Lower leg skin (tissue), 4 donors: ENCODE results near the gene MRPL57. TPM values are rescaled to one million over a fixed set of nuclear protein-coding genes. Genes with fewer than 3 reads are reported as not detected.
"Not testable (repeated sequence)": the region's sequence is repeated elsewhere in the genome, so short reads cannot be mapped to it uniquely, and the experiment has no call there.

Source experiments
- DNase-seq, 2 donors: peaks; one replicate each; pipeline ENCODE4 v3.0.0-alpha.2; 2019; ENCODE audit warnings: low spot score in 2 of 2
- H3K4me3 ChIP-seq: fragments of 200-600 bp; sonication (generic); 2 replicates; pipeline ENCODE4 v1.5.1; 2017; ENCODE audit warnings: mild to moderate bottlenecking, low read depth; ENCODE audit not compliant: poor library complexity, severe bottlenecking
- CTCF ChIP-seq, 3 donors: fragments of 450-650 bp; IDR thresholded peaks; one replicate each; pipeline ENCODE4 v1.5.1; 2016; ENCODE audit warnings: antibody characterized with exemption in 3 of 3, mild to moderate bottlenecking in 3 of 3, moderate library complexity in 2 of 3
- POLR2A ChIP-seq, 2 donors: fragments of 450-650 bp; IDR thresholded peaks; one replicate each; pipeline ENCODE4 v1.6.1; 2016 to 2017; ENCODE audit warnings: antibody characterized with exemption in 2 of 2, mild to moderate bottlenecking in 1 of 2, moderate library complexity in 1 of 2
- WGBS, 2 donors: methylation state at CpG; one replicate each; pipeline ENCODE4 v1.1.5; 2018; 5-methylcytosine and 5-hydroxymethylcytosine counted together
- intact Hi-C: fragments of 100-400 bp; cut with DNase I; formaldehyde crosslinking; loops from one replicate; pipeline ENCODE4 v1.15.0; 2023; ENCODE audit warnings: low total_unique reads
- total RNA-seq, 4 donors: library from RNA; depleted of rRNA; stranded (reverse); fragments of >200 nt; gene quantifications; one replicate each; pipeline ENCODE4 v1.1.0, GENCODE V29; 2016

MRPL57 gene
- total RNA-seq: 10 to 100 TPM; 27.2 to 42.1 (median 29.8) TPM

GRCh38 chr13:21176215-21176981 is at the start of gene MRPL57, which contains the start of gene SKA3:
MRPL57 (plus strand) TSS chr13:21176658; CDS start chr13:21176917, 259 bp downstream.
SKA3 (minus strand) TSS chr13:21176552; CDS start chr13:21176477, 75 bp downstream.
- H3K4me3 ChIP-seq: peak within 1 kb of the TSS; percentile 87
- 0% methylated on average over 29 to 58 of the region's 93 CpGs for WGBS, 2 donors
- DNase-seq: peak; percentile 86 to 98
- intact Hi-C loops: loop anchor here (5.0 kb wide), 1 partner anchor 229 kb away; no protein-coding TSS in a partner anchor
- TF ChIP-seq CTCF (IDR thresholded peaks at IDR 0.05) (no peak), POLR2A (IDR thresholded peaks at IDR 0.05) (no peak)

DNA sequence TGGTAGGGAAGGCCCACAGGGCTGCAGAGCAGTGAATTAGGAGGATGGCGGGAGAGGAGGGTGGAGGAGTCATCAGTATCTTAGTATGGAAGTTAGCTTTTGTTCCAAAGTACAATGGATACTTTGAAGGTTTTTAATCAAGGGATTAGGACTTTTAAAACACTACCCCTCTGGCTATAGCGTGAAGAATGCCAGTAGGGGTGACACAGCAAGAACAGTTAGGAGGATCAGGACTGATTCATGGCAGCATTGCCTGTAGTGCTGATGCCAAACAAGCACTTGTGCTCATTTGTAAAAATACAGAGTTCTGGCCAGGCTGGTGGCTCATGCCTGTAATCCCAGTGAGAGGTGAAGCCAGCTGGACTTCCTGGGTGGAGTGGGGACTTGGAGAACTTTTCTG is 46.3 kb upstream of the MRPL57 start:
- TF ChIP-seq POLR2A (IDR thresholded peaks at IDR 0.05): no peak
- TF ChIP-seq CTCF (IDR thresholded peaks at IDR 0.05): no peak
- intact Hi-C loops: no loop called here
- H3K4me3 ChIP-seq: no peak overlapping the region
- 87 to 89% methylated on average over 2 of the region's 2 CpGs for WGBS, 2 donors
- no peak for DNase-seq

DNA sequence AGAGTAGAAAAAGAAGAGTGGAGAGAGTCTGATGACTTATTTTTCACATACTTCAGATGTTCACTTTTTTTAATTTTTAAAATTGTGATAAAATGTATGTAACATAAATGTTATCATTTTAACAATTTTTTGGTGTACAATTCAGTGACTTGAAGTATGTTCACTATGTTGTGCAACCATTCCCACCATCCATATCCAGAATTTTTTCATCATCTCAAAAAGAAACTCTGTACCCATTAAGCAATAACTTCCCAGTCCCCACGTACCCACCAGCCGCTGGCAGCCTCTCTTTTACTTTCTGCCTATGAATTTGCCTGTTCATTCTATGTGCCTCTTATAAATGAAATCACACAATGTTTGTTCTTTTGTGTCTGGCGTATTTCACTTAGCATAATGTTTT is 43.4 kb upstream of the MRPL57 start:
- intact Hi-C loops: no loop called here
- WGBS, 2 donors: 67 to 73% methylated on average over 3 of the region's 3 CpGs
- TF ChIP-seq CTCF (IDR thresholded peaks at IDR 0.05): no peak
- TF ChIP-seq POLR2A (IDR thresholded peaks at IDR 0.05): no peak
- no peak overlapping the region for H3K4me3 ChIP-seq
- DNase-seq: no peak

- TF ChIP-seq CTCF (IDR thresholded peaks at IDR 0.05): no peak
- intact Hi-C loops: no loop called here
- no peak overlapping the region for H3K4me3 ChIP-seq
- no peak for DNase-seq
- 51 to 54% methylated on average over 5 of the region's 5 CpGs for WGBS, 2 donors
Measured at GRCh38 chr13:21134475-21134874, 42.0 kb upstream of the MRPL57 start.

- H3K4me3 ChIP-seq, DNase-seq, intact Hi-C loops: not testable (repeated sequence)
- 91 to 92% methylated on average over 6 of the region's 6 CpGs for WGBS, 2 donors
Measured at GRCh38 chr13:21135833-21136232, 40.6 kb upstream of the MRPL57 start.

DNA sequence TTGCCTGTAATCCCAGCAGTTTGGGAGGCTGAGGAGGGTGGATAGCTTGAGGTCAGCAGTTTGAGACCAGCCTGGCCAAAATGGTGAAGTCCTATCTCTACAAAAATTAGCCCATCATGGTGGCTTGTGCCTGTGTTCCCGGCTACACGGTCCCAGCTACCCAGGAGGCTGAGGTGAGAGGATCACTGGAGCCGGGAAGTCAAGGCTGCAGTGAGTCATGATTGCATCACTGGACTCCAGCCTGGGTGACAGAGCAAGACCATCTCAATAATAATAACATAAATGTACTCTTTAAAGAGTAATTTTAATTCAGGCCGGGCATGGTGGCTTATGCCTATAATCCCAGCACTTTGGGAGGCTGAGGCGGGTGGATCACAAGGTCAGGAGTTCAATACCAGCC is 38.8 kb upstream of the MRPL57 start:
- intact Hi-C loops: no loop called here
- no peak for DNase-seq

More for the DNA sequence above, 38.8 kb upstream of the MRPL57 start:
- H3K4me3 ChIP-seq: no peak overlapping the region
- 84 to 91% methylated on average over 5 of the region's 5 CpGs for WGBS, 2 donors
- TF ChIP-seq CTCF (IDR thresholded peaks at IDR 0.05): no peak
- no peak for TF ChIP-seq POLR2A (IDR thresholded peaks at IDR 0.05)
